WI38 (cell line): ENCODE measurements around the gene DAAM2.
A peak's percentile ranks its signal among the peaks of the same experiment; 100 is the strongest.

ENCODE experiments used
- H3K4me3 ChIP-seq: 2 replicates; pipeline ENCODE4 v1.5.1; 2011; ENCODE audit warnings: low read depth, mild to moderate bottlenecking, control low read depth, low read length
- TF ChIP-seq, protein P1 (sequence below): IDR thresholded peaks from 2 replicates; pipeline ENCODE4 v1.5.1; 2012; ENCODE audit warnings: low read depth, mild to moderate bottlenecking, control low read depth, low read length

DAAM2 gene

DNA sequence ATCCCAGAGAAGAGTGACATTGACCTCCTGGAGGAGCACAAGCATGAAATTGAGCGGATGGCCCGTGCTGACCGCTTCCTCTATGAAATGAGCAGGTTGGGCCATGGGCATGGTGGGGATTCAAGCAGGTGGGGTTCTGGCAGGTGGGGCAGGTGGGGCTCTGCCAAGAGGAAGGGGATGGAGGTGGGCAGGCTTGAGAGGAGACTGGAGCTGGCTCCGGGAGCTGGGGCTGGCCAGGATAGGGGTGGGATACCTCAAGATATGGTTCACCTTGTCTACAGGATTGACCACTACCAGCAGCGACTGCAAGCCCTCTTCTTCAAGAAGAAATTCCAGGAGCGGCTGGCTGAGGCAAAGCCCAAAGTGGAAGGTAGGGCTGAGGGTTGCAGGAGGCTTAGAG, 99.2 kb downstream of the DAAM2 start:
- H3K4me3 ChIP-seq: no peak overlapping the region
- TF ChIP-seq, protein P1, sequence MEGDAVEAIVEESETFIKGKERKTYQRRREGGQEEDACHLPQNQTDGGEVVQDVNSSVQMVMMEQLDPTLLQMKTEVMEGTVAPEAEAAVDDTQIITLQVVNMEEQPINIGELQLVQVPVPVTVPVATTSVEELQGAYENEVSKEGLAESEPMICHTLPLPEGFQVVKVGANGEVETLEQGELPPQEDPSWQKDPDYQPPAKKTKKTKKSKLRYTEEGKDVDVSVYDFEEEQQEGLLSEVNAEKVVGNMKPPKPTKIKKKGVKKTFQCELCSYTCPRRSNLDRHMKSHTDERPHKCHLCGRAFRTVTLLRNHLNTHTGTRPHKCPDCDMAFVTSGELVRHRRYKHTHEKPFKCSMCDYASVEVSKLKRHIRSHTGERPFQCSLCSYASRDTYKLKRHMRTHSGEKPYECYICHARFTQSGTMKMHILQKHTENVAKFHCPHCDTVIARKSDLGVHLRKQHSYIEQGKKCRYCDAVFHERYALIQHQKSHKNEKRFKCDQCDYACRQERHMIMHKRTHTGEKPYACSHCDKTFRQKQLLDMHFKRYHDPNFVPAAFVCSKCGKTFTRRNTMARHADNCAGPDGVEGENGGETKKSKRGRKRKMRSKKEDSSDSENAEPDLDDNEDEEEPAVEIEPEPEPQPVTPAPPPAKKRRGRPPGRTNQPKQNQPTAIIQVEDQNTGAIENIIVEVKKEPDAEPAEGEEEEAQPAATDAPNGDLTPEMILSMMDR: no peak

DNA sequence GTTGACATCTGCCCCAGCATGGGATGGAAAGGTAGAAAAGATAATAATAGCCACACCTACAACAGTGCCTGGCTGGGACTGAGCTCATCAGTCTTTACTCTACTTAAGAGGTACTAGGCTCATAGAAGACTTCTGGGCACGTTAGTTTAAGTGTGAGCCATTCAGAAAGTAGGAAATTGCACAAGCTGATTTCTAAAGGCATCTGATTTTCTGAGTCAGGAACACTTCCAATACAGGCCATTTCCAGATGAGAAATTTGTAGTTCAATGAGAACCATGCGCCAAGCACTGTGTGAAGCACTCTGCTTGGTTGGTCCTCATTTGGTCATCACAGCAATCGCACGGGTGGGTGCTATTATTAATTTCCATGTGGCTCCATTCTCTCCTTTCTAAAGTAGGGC, 99.8 kb downstream of the DAAM2 start:
- H3K4me3 ChIP-seq: no peak overlapping the region
- TF ChIP-seq, protein P1: no peak

DNA sequence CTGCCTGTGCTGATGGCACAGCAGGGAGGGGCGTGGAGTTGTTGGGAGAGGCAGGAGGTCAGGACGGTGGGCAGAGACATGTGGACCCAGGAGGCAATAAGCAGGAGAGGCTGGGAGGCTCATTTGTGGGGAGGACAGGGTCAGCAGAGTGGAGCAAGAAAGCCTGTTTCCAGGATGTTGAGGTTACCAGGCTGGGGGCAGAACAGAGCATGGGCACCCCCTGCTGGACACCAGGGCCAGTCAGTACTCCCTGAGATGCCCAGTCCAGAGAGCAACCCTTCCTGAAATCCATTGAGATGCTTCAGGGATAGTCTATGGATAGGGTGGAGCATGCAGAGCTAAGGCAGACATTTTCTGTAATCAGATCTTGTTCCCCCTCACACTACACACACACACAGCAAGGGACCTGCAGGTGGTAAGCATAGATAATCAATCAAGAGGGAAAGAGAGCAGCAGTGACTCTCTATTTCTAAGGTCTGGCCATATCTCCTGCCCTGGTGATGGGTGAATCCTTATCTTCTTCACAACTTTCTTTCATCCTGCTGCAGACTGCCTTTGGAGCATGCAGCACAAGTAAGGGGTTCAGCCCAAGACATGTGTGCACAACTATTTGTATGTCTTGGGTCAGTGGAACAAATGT, 100.4 kb downstream of the DAAM2 start:
- no peak overlapping the region for H3K4me3 ChIP-seq
- TF ChIP-seq, protein P1: peak; percentile 84

DNA sequence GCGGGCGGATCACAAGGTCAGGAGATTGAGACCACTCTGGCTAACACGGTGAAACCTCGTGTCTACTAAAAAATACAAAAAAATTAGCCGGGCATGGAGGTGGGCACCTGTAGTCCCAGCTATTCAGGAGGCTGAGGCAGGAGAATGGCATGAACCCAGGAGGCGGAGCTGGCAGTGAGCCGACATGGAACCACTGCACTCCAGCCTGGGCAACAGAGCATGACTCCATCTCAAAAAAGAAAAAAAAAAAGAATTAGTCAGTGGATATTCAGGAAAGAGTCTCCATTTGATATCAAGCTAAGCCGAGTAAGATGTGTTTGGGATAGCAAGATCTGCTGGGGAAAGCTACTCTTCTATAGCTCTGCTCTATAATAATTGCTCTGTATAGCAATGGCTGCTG, 101.1 kb downstream of the DAAM2 start:
- TF ChIP-seq, protein P1: no peak
- no peak overlapping the region for H3K4me3 ChIP-seq

DNA sequence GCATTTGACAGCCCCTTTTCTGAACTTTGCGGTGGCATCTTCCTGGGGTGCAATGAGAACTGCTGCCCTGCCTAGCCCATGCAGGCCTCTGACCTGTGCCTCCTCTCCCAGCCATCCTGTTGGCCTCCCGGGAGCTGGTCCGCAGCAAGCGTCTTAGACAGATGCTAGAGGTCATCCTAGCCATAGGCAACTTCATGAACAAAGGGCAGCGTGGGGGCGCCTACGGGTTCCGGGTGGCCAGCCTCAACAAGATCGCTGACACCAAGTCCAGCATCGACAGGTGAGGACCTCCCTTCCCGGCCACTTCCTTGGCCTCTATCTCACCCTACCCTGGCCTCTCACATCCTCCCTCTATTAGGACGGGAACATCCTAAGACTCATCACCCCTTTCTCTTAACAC, 104.5 kb downstream of the DAAM2 start:
- H3K4me3 ChIP-seq: no peak overlapping the region
- TF ChIP-seq, protein P1: no peak

DNA sequence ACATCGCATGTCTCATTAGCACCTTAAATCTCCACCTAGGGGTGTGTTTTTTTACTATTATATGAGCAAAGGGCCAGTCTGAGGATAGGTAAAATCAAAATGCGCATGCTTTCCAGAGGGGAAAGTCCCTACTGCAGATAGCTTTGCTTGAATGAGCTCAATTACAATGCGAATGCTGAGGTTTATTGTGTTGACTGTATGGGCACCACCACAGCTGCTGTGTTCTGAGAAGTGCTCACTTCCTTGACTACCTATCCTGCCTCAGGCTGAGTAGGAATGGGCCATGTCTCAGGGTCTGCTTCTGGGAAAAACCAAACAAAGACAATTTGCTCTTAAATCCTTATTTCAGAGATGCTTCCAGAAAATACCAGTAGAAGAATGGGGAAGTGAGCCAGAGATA, 105.5 kb downstream of the DAAM2 start:
- TF ChIP-seq, protein P1: no peak
- no peak overlapping the region for H3K4me3 ChIP-seq

GRCh38 chr6:39898625-39899024, 106.4 kb downstream of the DAAM2 start:
- H3K4me3 ChIP-seq: no peak overlapping the region
- TF ChIP-seq, protein P1: no peak
